HG02938 (cell line): ENCODE data around the gene ACP7.
"Not testable (repeated sequence)": the region's sequence is repeated elsewhere in the genome, so short reads cannot be mapped to it uniquely, and the experiment has no call there.

ENCODE experiments used
- ATAC-seq: cut with Tn5 transposase; IDR thresholded peaks from one replicate; pipeline ENCODE4 v1.9.1; 2021; ENCODE audit warnings: mild to moderate bottlenecking, moderate library complexity; ENCODE audit not compliant: unreplicated experiment

ACP7 gene, protein sequence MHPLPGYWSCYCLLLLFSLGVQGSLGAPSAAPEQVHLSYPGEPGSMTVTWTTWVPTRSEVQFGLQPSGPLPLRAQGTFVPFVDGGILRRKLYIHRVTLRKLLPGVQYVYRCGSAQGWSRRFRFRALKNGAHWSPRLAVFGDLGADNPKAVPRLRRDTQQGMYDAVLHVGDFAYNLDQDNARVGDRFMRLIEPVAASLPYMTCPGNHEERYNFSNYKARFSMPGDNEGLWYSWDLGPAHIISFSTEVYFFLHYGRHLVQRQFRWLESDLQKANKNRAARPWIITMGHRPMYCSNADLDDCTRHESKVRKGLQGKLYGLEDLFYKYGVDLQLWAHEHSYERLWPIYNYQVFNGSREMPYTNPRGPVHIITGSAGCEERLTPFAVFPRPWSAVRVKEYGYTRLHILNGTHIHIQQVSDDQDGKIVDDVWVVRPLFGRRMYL

DNA sequence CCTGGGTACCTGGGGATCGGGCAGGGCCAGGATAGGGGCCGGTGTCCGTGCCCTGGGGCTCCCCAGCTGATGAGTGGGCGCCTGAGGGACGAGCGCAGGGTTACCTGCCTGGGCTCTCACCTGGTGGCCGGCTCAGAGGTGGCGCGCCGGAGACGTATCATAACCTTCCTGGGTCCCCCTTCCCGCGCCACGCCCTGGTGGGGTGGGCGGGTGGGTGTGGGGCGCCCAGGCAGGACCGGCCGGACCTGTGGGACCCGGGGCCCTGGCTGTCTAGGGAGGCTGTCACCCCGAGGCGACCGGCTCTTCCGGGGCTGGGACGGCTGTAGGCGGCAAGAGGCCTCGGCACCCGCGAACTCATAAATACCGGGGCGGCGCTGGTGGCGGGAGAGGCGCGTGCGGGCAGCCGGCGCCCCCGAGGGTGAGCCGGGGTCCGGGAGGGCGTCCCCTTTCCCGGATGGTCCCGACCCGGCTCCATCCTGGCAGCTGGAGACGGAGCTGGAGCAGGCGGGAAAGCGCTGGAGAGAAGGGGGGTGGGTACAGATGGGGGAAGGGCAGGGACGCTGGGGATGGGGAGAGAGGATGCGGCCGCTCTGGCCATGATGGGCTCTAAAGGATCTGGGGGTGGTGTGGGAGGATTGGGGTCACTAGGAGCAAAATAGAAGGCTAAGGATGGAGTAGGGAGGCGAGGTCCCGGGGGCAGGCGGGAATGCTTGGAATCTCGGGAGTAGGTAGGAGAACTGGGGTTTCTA, at the start of gene ACP7:
TSS of gene ACP7 (plus strand) at position 386 of the 749 bp plus-strand sequence. CDS start 902 bp downstream, outside the sequence.
- ATAC-seq = no peak

DNA sequence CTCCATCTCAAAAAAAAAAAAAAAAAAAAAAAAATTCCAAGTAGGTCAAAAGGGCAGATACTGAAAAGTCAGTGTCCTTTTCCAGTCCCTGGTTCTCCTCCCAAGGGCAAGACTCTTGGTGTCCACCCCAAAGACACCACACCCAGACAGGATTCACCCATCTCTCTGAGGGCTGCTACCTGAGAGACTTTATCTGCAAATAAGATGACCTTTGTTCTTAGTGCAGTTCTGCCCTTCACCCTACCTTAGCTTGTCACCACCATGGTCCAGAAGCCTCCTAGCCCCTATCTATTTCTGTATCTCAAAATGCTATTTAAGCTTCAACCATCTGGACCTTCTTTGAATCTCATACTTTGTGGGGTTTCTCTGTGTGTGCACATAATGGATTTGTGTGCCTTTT, 47.6 kb upstream of the ACP7 start:
- ATAC-seq = no peak

DNA sequence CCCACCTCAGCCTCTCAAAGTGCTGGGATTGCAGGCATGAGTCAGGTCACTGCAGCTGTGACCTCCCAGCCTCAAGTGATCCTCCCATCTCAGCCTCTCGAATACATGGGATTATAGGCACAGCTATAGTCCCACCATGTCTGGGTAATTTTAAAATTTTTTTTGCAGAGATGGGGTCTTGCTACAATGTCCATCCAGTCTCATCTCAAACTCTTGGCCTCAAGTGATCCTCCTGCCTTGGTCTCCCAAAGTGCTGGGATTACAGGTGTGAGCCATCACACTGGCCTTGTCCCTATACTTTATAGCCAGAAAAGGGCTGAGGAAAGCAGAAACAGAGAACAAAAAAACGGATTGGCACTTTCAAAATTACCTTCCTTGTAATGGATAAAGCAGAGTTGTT, 47.0 kb upstream of the ACP7 start:
- ATAC-seq = no peak

DNA sequence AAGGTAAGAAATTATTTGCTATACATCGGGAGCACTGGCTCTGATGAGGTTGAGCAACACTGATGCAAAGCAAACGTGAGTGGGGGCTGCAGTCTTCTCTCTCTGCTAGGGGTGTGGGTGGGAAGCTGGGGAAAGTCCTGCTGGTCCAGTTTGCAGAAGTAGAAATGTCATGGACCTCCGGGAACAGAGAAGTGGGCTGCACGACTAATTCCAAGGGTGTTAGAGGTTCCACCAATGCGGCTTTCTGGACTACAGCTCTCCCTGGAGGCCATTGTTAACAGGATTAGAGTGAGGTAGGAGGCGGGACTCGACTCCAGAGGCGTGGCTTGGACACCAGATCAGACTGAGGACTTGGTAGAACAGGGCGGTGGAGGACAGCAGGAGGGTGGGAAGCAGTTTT, 46.1 kb upstream of the ACP7 start:
- no peak for ATAC-seq

DNA sequence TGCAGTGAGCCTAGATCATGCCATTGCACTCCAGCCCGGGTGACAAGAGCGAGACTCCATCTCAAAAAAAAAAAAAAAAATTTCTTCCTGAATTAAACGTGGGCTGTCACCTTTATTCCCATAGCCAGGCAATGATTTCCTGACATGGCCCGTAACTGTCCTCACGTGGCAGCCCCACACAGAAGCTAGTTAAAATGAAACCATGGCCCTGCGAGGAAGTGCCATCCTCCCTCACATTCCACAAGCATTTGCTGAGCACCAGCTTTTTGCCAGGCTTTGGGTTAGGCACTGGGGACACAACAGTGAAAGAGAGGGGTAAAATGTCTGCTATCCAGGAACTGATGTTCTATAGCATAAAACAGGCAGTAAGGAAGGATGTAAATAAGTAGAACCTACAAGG, 38.7 kb upstream of the ACP7 start:
- no peak for ATAC-seq

DNA sequence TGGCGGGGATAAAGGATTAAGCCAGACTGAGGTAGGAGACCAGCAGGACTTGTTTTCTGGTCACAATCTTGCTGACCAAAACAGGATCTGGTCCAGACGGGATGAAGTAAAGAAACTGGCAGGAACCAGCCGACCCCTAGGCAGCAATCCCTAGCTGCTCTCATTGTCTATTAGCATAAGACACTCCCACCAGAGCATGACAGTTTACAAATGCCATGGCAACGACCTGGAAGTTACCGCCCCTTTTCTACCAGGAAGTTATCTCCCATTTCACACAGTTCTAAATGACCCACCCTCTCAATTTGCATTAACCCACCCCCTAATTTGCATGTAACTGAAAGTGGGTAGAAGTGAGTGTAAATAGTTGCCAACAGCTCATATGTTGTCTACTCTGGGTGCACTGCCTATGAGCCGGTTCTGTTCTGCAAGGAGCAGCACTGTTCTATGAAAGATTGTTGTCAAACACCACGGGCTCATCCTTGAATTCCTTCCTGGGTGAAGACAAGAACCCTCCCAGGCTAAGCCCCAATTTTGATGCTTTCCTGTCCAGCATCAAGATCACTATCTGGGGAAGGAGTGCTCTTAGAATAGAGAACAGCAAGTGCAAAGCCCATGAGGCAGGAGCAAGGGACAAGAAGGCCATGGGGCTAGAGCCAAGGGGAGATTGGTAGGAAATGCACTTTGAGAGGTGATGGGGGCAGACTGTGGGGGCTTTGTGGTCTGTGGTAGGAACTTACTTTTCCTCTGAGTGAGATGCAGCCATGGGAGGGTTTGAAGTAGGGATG, 37.9 kb upstream of the ACP7 start:
- ATAC-seq = no peak

DNA sequence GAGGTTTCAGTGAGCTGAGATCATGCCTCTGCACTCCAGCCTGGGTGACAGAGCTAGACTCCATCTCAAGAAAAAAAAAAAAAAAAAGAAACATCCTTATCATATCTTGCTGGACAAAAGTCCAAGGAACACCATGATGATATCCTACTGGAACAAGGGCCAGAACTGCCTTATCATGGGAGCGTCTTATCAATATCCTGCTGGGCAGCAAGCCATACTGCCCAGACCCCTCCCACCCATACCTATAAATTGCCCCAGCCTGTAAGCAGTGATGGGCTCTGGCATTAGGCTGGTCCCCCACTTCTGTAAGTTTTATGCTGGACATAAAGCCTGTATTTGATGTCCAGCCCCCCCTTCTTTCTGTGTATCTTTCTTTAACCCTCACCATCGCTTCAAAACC, 37.1 kb upstream of the ACP7 start:
- ATAC-seq = no peak

DNA sequence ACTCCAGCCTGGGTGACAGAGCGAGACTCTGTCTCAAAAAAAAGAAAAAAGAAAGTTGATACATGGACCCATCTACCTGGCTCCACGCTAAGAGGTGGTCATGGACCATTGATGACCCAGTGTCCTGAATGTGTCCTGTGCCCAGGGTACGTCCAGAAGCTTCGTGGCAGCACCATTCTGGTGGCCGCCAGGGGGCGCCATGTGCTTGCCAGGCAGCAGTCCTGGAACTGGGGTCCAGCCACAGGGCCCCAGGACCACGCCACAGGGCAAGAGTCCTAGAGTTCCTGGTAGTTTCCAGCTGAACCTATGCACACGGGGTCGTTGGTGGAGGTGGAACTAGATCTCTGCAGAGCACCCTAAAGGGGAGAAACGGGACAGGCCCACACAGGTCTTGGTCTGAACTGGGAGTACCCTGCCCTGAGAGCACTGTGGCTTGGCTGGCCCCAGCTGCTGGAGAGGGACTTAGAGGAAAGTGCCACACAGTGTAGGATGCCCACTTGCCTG, 31.9 kb upstream of the ACP7 start:
- ATAC-seq = no peak

DNA sequence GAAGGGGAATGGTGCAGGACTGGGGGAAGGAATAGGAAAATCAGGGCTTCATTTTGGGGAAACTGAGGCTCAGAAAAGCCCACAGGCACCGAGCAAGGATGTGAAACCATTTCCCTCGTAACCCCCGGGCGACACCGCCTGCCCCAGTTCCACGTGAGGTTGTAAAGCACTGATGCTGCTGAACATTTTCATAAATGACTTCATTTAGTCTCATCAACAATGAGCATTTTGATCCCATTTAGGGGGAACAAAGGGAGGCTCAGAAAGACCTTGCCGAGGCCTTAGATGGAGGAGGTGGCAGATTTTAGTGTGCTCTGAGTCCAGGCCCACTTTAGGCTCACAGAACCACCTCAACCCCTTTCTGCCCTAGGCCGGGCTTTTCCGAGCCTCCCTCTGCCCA, 31.3 kb upstream of the ACP7 start:
- ATAC-seq = no peak

DNA sequence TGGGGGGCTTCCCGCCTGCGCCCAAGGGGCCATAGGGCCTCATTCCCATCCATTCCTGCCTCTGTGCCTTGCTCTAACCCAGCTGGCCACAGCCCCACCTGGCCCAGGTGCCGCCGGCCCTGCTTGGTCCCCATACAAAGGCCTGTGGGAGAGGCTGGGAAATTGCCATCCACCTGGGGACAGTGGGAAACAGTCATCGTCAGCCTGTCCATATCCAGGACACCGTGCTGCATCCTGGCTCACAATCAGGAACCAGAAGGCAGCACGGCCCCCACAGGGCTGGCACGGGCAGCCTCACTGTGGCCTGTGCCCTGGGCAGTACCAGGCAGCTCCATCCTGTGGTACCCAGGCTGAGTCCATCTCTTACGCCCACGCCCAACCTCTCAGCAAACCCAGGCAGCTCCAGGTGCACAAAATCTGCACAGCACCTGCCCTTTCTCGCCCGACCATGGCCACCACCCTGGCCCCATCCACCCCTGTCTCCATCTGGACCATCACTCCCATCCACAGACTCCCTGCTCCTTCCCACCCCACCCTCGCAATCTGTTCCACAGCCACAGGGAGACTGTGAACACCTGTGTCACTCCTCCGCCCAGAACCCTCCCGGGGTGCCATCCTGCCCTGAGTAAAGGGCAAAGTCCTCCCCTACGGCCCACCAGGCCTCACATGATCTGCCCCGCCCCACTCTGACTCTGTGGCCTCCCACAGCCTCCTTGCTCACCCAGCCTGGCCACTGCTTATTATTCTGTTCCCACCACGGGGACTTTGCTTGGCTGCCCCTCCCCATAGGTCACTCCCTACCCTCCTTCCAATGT, 30.7 kb upstream of the ACP7 start:
- no peak for ATAC-seq

DNA sequence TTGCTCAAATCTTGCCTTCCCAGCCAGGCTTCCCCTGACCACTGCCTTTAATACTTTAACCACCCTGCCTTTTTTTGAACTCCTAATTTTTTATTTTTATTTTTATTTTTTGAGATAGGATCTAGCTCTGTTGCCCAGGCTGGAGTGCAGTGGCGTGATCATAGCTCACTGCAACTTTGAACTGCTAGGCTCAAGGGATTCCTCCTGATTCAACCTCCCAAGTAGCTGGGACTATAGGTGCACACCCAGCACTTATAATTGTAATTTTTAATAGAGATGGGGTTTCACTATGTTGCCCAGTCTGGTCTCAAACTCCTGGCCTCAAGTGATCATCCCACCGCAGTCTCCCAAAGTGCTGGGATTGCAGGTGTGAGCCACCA, 30.1 kb upstream of the ACP7 start:
- ATAC-seq = no peak

DNA sequence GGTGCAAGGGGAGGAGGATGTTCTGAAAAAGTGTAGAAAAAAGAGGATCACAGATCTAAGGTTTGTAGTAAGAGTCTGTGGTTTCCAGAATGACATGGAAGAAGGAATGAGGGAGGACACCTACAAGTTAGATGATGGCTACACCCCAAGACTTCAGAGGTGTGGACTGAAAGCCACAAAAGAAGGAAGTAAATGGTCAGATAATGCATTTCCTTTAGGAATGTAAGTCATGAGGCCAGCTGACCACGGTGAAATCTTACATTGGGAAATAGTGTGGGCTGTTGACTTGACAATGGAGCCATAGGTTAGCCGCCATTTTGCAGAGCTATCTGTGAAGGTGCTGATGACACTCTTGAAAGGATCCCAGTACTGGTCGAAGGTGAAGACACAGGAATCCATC, 26.6 kb upstream of the ACP7 start:
- ATAC-seq = no peak

DNA sequence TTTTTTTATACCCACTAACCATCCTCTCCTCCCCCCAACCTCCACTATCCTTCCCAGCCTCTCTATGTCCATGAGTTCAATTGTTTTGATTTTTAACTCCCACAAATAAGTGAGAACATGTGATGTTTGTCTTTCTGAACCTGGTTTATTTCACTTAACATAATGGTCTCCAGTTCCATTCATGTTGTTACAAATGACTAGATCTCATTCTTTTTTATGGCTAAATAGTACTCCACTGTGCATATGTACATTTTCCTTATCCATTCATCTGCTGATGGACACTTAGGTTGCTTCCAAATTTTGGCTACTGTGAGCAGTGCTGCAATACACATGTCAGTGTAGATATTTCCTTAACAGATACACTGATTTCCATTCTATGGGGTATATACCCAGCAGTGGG, 24.9 kb upstream of the ACP7 start:
- ATAC-seq = no peak

DNA sequence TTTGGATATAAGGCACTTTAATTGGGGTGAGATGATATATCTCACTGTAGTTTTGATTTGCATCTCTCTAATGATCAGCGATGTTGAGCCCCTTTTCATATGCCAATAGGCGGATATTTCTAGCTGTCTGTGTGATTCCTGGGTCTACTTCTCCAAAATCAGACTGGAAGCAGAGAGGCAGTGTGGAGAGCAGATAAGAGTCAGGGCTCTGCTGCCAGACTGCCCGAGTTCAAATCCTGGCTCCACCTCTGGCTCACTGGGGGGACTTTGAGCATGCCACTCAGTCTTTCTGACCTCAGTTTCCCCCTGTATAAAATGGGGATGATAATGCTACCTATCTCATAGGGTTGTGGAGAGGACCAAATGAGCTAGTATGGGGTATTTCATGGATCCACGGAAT, 24.0 kb upstream of the ACP7 start:
- no peak for ATAC-seq

DNA sequence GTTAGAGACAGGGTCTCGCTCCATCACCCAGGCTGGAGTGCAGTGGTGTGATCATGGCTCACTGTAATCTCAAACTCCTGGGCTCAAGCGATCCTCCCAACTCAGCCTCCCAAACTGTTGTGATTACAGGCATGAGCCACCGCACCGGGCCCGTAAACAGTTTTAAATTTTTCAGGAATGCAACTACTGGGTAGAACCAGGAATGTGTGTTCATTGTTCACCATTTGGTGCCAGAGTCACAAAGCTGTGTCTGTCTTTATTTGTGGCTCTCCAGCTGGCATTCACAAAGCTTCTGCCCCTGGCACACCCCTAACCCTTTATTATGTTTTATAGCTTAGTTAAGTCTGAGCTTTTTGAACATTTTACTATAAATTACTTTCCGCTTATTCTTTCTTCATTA, 19.8 kb upstream of the ACP7 start:
- no peak for ATAC-seq

DNA sequence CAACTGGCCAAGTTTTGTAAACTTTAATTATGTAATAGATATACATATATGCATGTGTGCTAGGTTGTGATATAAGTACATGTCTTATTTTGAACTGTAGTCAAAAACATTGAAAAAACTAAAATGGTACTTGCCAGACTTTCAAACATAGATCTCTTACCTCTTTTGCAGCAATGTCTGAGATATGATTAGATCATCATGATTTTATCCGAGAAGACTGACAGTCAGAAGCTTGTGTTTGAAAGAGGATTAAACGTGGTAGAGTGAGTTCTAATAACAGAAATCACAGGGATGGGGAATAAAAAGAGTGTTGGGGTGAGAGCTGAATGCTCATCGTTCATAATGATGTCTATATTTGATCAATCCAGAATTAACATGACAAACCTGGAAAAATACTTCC, 18.2 kb upstream of the ACP7 start:
- no peak for ATAC-seq

DNA sequence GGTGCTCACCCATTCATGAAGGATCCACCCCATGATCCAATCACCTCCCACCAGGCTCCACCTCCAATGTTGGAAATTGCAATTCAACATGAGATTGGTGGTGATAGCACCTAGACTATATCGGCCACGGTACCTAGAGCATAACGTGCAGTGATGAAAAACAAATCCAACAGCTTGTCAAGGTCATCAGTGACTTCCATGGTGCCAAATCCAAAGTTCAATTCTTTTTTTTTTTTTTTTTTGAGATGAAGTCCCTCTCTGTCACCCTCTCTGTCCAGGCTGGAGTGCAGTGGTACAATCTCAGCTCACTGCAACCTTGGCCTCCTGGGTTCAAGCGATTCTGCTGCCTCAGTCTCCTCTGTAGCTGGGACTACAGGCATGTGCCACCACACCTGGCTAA, 17.1 kb upstream of the ACP7 start:
- ATAC-seq = no peak

DNA sequence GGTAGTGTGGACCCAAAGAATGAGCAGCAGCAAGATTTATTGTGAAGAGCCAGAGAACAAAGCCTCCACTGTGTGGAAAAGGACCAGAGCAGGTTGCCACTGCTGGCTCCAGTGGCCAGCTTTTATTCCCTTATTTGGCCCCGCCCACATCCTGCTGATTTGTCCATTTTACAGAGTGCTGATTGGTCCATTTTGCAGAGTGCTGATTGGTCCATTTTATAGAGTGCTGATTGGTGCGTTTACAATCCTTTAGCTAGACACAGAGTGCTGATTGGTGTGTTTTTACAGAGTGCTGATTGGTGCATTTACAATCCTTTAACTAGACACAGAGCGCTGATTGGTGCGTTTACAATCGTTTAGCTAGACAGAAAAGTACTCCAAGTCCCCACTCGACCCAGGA, 15.9 kb upstream of the ACP7 start:
- not testable (repeated sequence) for ATAC-seq

DNA sequence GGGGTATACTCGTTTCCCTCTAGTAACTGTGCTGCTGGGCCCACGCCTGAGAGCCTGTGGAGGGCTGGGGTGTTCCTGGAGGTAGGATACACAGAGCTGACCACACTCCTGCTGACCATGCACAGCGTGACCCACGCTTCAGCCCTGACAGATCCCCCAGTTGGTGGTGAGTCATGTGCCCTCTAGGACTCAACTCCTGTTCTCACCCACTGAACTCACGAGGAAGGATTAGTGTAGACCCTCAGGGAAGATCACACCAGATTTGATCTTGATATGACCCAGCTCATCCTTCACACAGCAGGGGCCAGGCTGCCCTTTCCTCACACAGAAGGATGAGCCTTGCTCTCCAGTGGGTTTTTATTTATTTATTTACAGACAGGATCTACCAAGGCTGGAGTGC, 13.3 kb upstream of the ACP7 start:
- ATAC-seq = no peak

DNA sequence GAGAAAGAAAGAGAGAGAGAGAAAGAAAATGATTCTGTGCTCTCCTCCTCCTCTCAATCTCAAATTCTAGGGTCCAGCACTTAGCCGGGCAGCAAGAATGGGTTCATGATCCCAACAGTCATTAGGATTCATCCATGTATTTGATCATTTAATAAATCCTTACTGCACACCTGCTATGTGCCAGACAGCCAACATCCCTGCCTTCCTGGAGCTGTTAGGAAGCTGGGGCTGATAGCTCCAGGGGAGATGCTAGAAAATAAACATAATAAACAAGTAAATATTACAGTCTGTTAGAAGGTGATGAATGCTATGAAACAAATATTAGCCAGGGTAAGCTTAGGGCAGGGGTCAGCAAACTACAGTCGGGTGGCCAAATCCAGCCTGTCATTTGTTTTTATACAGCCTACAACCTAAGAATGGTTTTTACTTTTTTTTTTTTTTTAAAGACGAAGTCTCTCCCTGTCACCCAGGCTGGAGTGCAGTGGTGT, 9.9 kb upstream of the ACP7 start:
- ATAC-seq = no peak
